ENCODE data around the gene CDK5R1. TPM values are rescaled to one million over a fixed set of nuclear protein-coding genes. Genes with fewer than 3 reads are reported as not detected.

The CDK5R1 gene
- total RNA-seq, 4 donors from 2014 or later: 1.3 to 41.2 (median 2.4) TPM

DNA sequence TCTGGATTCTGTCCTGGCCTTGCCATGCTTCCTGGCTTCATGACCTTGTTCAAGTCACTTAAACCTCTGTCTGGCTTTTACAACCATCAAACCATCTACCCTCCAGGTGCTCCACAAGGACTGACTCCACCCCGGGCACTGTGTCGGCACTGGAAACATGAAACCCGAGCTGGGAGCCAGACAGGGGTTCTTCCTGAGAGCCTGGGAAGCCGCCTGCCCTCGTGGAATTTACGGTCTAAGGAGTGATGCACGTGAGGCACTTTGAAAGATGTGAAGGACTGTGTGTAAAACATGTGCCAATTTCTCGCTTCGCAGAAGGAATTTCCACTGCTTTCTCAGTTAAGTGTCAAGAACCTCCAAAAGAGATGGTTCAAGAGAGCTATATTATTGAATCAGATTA is 11.6 kb downstream of the CDK5R1 start:
- no peak for DNase-seq
- H3K4me3 ChIP-seq: no peak overlapping the region
- in situ Hi-C loops (cut with MboI; ENCODE audit: low pct_ligation_motif_present in 1 of 4, low pct_unique_long_range_greater_than_20kb in 1 of 4, low sequenced_read_pairs in 3 of 4): loop anchor here in 2 of 4 donors (25.0 kb wide), 2 partner anchors 264 to 414 kb away; no protein-coding TSS in a partner anchor
- WGBS, 2 donors (ENCODE audit: low coverage in 1 of 2): 82 to 93% methylated on average over 3 to 9 of the region's 9 CpGs
- peaks cover 0 to 3% (median 0%) of the 10 kb centered on the region in 4 donors for H3K4me1 ChIP-seq
- intact Hi-C loops (cut with DNase I; ENCODE audit: low total_unique reads): no loop called here
- H3K27me3 ChIP-seq: no peaks in the 10 kb centered on the region
- no peaks in the 10 kb centered on the region for H3K9me3 ChIP-seq
- no peaks in the 10 kb centered on the region for H3K36me3 ChIP-seq
- no peak overlapping the region for H3K27ac ChIP-seq
- TF ChIP-seq POLR2AphosphoS5 (IDR thresholded peaks at IDR 0.05) (no peak), EP300 (IDR thresholded peaks at IDR 0.05; ENCODE audit: low read depth) (no peak), POLR2A (IDR thresholded peaks at IDR 0.05) (no peak)
- TF ChIP-seq, protein P1, sequence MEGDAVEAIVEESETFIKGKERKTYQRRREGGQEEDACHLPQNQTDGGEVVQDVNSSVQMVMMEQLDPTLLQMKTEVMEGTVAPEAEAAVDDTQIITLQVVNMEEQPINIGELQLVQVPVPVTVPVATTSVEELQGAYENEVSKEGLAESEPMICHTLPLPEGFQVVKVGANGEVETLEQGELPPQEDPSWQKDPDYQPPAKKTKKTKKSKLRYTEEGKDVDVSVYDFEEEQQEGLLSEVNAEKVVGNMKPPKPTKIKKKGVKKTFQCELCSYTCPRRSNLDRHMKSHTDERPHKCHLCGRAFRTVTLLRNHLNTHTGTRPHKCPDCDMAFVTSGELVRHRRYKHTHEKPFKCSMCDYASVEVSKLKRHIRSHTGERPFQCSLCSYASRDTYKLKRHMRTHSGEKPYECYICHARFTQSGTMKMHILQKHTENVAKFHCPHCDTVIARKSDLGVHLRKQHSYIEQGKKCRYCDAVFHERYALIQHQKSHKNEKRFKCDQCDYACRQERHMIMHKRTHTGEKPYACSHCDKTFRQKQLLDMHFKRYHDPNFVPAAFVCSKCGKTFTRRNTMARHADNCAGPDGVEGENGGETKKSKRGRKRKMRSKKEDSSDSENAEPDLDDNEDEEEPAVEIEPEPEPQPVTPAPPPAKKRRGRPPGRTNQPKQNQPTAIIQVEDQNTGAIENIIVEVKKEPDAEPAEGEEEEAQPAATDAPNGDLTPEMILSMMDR (IDR thresholded peaks at IDR 0.05): no peak

DNA sequence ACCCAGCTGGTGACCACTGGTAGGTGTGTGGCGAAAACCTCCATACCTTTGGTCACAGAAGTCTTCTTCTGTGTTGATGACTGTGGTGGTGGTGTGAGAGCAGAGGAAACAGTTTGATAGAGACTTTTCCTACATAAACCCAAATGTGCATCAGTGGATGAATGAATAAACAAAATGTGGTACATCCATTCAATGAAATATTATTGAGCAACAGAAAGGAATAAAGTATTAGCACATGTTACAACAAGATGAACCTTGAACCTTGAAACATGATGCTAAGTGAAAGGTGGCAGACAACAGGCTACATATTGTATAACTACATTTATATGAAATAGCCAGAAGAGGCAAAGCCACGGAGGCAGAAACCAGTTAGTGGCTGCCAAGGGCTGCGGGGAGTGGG is 15.2 kb downstream of the CDK5R1 start:
- no peak for DNase-seq
- no peaks in the 10 kb centered on the region for H3K27me3 ChIP-seq
- in situ Hi-C loops (cut with MboI; ENCODE audit: low pct_ligation_motif_present in 1 of 4, low pct_unique_long_range_greater_than_20kb in 1 of 4, low sequenced_read_pairs in 3 of 4) (no loop called here), intact Hi-C loops (cut with DNase I; ENCODE audit: low total_unique reads) (no loop called here)
- H3K9me3 ChIP-seq: no peaks in the 10 kb centered on the region
- no peak overlapping the region for H3K27ac ChIP-seq
- no peak overlapping the region for H3K4me3 ChIP-seq
- peaks cover 0 to 12% (median 3%) of the 10 kb centered on the region in 4 donors for H3K4me1 ChIP-seq
- WGBS, 2 donors (ENCODE audit: low coverage in 1 of 2): 89 to 100% methylated on average over 2 to 3 of the region's 3 CpGs
- TF ChIP-seq EP300 (IDR thresholded peaks at IDR 0.05; ENCODE audit: low read depth): no peak
- TF ChIP-seq, protein P1 (IDR thresholded peaks at IDR 0.05): no peak
- no peak for TF ChIP-seq POLR2AphosphoS5 (IDR thresholded peaks at IDR 0.05)
- TF ChIP-seq POLR2A (IDR thresholded peaks at IDR 0.05): no peak
- H3K36me3 ChIP-seq: no peaks in the 10 kb centered on the region

DNA sequence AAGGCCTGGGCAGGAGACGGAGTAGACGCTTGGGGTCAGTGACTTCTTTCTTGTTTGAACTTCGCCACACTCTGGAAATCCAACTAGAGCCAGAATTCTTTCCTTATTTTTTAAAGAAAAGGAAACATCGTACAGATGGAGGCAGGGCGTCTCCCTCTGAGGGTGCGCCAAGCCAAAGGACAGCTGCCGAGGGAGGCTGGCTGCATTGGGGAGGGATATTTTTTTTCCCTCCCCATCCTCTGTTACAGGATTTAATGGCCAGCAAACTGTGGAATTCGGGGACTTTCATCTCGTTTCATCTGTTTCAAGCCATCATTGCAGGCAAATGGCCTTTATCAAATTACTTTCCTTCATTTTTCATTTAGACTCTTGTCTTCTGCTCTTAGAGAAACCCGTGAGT is 15.9 kb downstream of the CDK5R1 start:
- Histone ChIP-seq H3K27me3 (no peaks in the 10 kb centered on the region), H3K9me3 (no peaks in the 10 kb centered on the region), H3K36me3 (no peaks in the 10 kb centered on the region), H3K4me3 (no peak overlapping the region), H3K4me1 (peaks cover 0 to 12% (median 3%) of the 10 kb centered on the region in 4 donors), H3K27ac (peak overlapping the region; percentile 22 to 70 (median 42))
- 79 to 90% methylated on average over 6 to 10 of the region's 10 CpGs for WGBS, 2 donors (ENCODE audit: low coverage in 1 of 2)
- intact Hi-C loops (cut with DNase I; ENCODE audit: low total_unique reads) (no loop called here), in situ Hi-C loops (cut with MboI; ENCODE audit: low pct_ligation_motif_present in 1 of 4, low pct_unique_long_range_greater_than_20kb in 1 of 4, low sequenced_read_pairs in 3 of 4) (no loop called here)
- TF ChIP-seq, protein P1 (IDR thresholded peaks at IDR 0.05): no peak
- TF ChIP-seq EP300 (IDR thresholded peaks at IDR 0.05; ENCODE audit: low read depth) (no peak), POLR2A (IDR thresholded peaks at IDR 0.05) (no peak), POLR2AphosphoS5 (IDR thresholded peaks at IDR 0.05) (no peak)
- no peak for DNase-seq

DNA sequence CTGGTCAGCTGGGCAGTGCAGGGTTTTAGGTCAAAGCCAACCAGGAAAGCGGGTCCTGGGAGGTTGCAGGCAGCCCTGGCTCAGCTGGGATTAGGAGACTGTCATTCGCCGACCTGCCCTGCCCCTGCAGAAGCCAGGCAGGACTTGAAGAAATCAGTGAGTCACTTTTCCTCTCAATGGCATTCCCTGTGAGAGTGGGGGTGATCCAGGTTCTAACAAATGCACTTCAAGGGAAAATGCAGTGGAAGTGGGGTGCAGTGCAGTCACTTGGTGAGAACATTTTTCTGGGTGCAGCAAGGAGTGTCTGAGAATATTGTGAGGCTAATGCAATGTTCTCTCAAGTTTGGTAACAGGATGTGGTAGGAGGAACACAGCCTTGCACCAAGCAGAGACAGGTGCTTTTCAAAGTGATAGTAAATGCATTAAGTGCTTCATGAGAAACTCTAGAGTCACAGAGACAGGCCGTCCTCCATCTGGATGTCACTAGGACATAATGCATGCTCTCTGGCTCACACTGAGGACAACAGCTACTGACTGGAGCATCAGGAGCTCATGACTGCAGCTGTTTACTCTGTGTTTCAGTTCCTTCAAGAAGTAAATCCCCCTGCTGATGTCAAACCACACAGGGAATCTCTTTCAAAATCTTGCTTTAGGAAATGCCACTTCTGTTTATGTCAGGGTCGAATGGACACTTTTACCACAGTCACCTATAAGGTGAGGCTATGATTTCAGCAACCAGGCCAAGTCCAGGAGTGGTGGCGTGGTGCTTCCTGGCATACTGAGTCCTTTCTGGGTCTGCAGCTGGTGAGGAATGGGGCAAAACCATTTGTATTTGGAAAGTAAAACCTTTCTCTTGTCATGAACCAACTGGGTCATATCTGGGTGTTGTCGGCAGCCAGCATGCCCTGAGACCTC is 16.7 kb downstream of the CDK5R1 start:
- H3K4me1 ChIP-seq: peaks cover 0 to 12% (median 3%) of the 10 kb centered on the region in 4 donors
- H3K27me3 ChIP-seq: no peaks in the 10 kb centered on the region
- intact Hi-C loops (cut with DNase I; ENCODE audit: low total_unique reads): no loop called here
- H3K36me3 ChIP-seq: no peaks in the 10 kb centered on the region
- TF ChIP-seq POLR2A (IDR thresholded peaks at IDR 0.05) (peak; percentile 26), EP300 (IDR thresholded peaks at IDR 0.05; ENCODE audit: low read depth) (no peak), POLR2AphosphoS5 (IDR thresholded peaks at IDR 0.05) (peak in 2 of 3 donors; percentile 26 to 38)
- TF ChIP-seq, protein P1 (IDR thresholded peaks at IDR 0.05): no peak
- in situ Hi-C loops (cut with MboI; ENCODE audit: low pct_ligation_motif_present in 1 of 4, low pct_unique_long_range_greater_than_20kb in 1 of 4, low sequenced_read_pairs in 3 of 4): no loop called here
- H3K4me3 ChIP-seq: no peak overlapping the region
- peak overlapping the region; percentile 36 to 71 (median 62) for H3K27ac ChIP-seq
- DNase-seq: peak; percentile 36
- H3K9me3 ChIP-seq: no peaks in the 10 kb centered on the region
- WGBS, 2 donors (ENCODE audit: low coverage in 1 of 2): 54 to 57% methylated on average over 1 to 7 of the region's 7 CpGs

Data from transverse colon (tissue), 4 donors.